Measurements from ENCODE around the gene CKMT2.

CKMT2 gene

DNA sequence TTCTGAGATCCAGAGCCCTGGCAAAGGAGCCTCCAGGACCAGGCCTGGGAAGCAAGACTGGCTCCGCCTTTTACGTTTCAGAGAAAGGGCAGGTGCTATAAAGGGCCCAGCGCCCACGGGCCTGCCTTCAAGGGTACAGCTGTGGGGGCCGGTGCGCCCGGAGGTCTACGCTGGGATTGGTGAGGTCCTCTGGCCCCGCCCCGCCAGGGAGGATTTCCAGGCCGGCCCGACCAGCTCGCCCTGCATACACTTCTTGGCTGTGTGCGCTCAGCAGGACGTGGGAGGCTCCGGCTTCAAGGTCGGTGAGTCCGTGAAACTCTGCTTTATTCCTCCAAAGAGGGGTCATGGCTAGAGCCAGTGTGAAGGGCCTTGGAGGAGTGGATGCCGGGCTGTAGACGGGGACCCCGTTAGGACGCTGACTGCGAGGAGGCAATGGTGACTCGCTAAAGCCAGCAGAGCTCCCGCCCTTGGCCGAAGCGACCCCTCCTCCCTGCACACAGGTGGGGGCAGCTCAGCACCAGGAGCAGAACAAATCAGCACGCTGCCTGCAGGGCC is at the start of gene CKMT2:
TSS of gene CKMT2 (plus strand) at position 243 of the 555 bp plus-strand sequence. CDS start 17,811 bp downstream, outside the sequence.
- DNase-seq, result no peak

GRCh38 chr5:81183811-81184748 is 49.0 kb upstream of the CKMT2 start:
- DNase-seq, result no peak

DNA sequence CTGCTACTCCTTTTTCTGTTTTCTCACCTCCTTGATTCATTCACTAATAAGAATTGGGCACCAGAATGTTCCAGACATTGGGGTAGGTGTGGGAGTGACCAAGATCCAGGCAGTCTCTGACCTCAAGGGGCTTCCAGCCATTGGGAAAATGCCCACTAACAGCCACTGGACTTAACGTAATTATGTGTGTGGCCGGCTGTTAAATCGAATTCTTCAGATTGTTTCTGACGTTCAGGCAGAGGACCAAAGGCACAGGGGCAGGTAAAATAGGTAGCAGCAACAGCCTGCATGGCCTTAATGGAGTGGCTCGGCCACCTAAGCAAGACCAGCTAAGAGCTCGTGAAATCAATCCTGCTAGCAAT is 48.4 kb upstream of the CKMT2 start:
- DNase-seq, result no peak

- no peak for DNase-seq
Measured at GRCh38 chr5:81187885-81188284, 45.2 kb upstream of the CKMT2 start.

DNA sequence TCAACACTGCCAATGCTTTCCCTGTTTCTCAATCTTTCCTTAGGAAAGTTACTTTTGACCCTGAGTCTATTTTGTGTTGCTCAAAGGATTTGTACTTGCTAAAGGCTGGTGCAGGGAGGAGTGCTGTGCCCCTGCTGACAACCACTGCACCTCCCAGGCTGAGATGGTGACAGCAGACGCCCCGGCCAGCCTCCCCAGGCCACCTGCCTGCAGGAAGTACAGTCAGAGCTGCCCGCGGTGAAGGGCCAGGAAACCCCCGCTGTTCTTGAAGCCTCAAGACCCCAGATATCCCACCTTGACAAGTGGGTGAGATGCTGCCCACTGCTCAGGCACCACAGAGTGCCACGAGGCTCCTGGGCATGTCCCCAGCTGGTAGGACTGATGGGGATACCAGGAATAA is 44.2 kb upstream of the CKMT2 start:
- DNase-seq, result no peak

DNA sequence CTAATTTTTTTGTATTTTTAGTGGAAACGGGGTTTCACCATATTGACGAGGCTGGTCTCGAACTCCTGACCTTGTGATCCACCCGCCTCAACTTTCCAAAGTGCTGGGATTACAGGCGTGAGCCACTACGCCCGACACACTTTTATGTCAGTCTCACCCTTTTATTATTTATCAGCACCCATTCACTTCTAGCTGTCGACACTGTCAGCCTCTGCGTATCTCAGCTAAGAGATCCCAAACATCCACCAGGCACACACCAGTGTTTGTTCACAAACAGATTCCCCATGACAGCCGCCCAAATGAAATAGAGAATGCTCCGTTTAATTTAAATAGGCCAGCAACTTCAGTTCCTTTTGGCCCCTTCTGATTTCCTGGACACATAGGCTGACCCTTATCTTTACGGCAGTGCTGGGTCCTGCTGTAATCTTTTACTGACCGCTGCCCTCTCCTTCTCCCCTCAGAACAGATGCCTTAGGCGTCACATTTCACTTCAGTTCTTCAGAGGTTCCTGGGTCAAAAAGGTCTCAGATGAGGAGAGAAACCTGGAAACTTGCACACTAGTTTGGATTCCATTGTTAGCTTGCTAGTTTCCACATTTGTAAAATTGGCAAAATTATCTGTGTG is 43.1 kb upstream of the CKMT2 start:
- no peak for DNase-seq

DNA sequence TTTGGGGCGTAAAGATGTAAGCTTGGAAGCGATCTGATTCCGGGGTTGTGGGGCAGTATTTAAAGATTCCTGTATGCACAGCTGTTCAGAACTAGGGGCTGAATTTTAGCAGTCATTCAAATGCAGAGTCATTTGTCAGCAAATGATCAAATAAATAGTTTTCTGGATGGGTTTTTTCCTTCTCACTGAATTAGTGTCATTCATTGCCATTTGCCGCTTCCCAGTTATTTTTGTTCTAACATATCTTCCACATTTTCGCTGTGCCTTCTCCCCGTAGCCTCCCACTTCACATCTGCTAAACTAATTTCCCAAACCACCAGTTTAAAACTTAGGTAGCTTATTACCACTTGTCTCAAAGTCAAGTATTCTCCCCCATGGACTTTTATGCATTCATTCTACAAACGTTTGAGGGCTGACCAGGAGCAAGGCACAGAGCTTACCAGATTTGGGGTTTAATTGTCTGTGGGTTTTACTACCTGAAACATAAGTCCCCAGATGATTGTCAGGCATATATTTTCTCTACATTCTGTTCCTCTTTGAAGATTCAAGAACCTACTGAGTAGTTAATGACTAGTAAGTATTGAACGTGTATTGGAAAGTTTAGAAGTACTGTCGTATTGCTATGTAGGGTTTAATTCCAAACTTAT is 41.3 kb upstream of the CKMT2 start:
- no peak for DNase-seq

GRCh38 chr5:81192373-81192750 is 40.8 kb upstream of the CKMT2 start:
- no peak for DNase-seq

DNA sequence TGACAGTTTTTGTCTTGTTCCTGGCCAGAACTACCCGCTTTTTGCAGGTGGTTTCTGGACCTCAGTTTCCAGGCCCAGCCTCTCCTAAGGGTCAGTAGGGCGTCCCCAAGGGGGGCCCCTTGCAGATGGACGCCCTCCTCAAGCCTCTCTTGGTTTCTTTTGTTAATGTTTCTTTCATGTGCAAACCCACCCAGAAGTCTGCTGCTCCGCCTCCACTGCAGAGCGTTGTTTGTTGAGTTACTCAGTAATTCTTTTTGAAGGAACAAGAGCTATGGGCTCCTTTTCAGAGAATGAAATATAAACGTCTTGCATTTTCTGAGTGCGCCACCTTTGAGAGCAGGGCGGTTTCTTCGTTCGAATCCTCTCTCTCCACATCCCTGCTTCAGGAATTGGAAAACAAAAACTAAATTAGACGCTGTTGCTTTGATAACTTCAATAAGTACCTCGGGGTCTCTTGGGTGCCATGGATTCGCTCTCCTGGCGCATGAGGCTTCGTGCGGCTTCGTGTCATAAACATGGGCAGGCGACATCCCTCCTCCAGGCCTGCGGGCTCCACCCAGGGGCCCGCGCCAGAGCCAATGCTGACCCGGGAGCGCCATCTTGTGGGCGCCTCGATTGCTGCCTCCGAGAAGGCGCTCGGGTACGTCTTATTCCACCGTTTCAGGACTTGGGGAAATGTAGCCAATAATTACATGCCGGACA is 38.3 kb upstream of the CKMT2 start:
- DNase-seq, result peak; percentile 93

GRCh38 chr5:81195335-81195929 is 37.7 kb upstream of the CKMT2 start:
- no peak for DNase-seq

GRCh38 chr5:81202655-81203054 is 30.5 kb upstream of the CKMT2 start:
- DNase-seq, result no peak

DNA sequence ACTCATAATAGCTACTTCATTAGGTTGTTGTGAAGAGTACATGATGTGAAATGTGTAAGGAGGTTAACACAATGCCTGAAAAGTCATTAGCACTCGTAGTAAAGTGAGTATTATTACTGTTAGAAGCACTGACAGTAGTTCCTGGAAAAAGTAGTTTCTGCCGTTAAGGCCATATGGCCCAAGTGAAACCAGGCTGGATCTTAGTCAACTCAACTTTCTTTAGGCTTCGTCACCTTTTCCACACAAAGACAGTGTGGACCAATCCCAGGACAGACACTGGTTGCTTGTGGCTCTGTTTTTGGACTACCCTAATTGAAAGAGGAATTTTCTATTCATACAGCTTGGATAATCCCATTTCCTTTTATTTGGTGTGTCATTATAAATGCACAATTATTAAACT is 29.4 kb upstream of the CKMT2 start:
- no peak for DNase-seq

- DNase-seq, result no peak
Measured at GRCh38 chr5:81204205-81204604, 28.9 kb upstream of the CKMT2 start.

- no peak for DNase-seq
Measured at GRCh38 chr5:81205058-81205457, 28.1 kb upstream of the CKMT2 start.

- DNase-seq, result peak; percentile 39
Measured at GRCh38 chr5:81207009-81207408, 26.1 kb upstream of the CKMT2 start.

DNA sequence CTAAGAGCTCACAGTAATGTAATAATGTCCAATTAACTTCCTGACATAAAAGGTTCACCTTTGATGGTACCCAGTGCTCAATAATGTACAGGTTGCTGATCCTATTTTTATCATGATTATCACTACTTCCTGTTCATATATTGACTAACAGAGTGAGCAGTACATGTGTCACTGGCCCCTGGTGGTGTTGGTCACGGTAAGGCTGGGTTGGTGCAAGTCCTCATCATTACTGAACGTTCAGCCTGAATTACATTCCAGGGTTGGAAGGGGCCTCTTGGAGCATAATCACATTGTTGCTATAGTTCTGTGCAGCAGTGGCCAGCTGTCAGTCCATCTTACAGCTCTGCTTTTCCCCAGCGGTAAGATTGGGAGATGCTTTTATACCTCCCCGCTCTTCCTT is 24.2 kb upstream of the CKMT2 start:
- no peak for DNase-seq

DNA sequence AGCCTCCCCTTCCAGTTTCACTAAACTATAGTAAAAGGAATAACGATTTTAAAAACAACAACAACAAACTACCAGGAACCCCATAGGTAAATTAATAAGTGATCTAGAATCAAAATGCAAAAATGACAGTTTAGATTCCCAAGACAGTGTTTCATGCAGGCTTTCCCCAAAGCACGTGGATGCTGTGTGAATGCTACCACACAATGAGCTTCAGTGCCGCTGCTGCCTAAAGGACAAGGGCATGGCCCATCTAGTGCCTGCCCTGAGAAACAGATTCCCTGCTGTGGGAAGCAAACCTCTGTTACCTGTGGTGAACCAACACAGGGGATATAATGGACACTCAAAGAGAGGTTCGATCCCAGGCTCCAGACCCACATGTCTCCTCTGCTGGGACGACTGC is 23.7 kb upstream of the CKMT2 start:
- no peak for DNase-seq

DNA sequence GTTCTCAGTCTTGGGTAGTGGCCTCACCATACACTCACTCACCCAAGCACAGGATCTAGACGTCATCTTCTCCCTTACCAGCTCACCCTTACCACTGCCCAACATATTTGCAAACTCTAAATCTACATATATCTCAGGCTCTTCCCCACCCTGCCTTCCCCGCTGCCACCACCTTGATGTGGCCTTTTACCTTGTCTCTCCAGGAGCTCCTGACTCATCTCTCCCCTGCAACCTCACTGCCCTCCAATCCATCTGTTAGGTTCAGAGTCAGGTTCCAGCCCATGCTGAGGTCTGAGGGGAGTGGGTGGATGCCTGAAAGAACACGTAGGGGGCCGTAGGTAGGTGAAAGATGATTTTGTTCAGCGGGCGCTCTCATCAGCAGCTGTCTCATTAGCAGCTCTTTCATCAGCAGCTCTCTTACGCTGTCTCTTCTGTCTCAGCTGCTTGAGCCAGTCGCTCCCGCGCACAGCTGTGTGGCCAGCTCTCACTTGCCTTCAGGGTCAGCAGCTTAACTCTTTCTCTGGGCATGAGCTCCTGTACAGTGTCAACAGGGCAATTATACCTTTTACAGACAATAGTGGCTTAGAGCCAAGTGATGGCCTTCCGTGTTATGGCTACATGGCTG is 23.1 kb upstream of the CKMT2 start:
- no peak for DNase-seq

GRCh38 chr5:81212211-81212751 is 20.8 kb upstream of the CKMT2 start:
- DNase-seq, result no peak

DNA sequence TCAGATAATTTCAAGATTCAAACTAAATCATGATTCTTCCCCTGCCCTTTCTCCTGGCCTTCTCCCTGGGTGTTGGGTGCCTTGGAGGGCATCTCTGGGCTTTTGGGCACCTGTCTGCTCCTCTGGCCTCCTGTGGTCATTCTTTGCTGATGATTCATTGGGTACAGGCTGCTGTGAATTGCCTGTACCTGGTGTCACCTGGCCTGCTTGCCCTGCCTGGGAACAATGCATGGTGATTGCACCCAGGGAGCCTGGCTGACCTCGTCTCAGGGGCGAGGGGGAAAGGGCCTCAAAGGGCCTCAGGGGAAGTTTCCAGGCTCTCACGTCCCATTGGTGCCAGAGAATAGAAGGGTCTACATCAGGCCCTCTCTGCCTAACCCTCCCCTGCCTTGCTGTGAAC is 20.1 kb upstream of the CKMT2 start:
- DNase-seq, result no peak

DNA sequence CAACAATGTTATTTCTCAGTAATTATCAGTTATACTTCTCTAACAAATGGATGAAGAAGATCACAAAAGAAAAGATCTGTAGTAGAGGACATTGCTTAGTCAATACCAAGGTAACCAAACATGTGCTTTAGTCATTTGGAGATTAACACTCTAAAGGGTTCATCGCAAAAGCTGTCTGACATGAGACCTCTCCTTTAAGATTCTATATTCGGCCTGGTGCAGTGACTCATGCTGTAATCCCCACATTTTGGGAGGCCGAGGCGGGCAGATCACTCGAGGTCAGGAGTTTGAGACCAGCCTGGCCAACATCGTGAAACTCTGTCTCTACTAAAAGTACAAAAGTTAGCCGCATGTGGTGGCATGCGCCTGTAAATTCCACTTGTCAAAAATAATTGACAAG is 18.3 kb upstream of the CKMT2 start:
- DNase-seq, result no peak

- DNase-seq, result no peak
Measured at GRCh38 chr5:81216152-81216551, 17.0 kb upstream of the CKMT2 start.

Data from 8988T (cell line).